IPS DF 4.7 (cell line): ENCODE data around the gene TRIM39.

Source experiments
- DNase-seq: peaks from one replicate; pipeline ENCODE4 v3.0.0-alpha.2; 2013; ENCODE audit warnings: low spot score; ENCODE audit errors: extremely low read depth

TRIM39 gene

GRCh38 chr6:30327232-30327746, 562 bp downstream of the TRIM39 start:
- no peak for DNase-seq

GRCh38 chr6:30328397-30328796, 1.7 kb downstream of the TRIM39 start:
- DNase-seq = no peak

DNA sequence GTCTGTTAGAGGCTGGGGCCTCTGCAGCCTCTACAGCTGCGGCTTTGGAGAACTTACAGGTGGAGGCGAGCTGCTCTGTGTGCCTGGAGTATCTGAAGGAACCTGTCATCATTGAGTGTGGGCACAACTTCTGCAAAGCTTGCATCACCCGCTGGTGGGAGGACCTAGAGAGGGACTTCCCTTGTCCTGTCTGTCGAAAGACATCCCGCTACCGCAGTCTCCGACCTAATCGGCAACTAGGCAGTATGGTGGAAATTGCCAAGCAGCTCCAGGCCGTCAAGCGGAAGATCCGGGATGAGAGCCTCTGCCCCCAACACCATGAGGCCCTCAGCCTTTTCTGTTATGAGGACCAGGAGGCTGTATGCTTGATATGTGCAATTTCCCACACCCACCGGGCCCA, 2.6 kb downstream of the TRIM39 start:
- no peak for DNase-seq

GRCh38 chr6:30331981-30332380, 5.3 kb downstream of the TRIM39 start:
- no peak for DNase-seq

GRCh38 chr6:30334075-30334783, 7.5 kb downstream of the TRIM39 start:
- DNase-seq = no peak

DNA sequence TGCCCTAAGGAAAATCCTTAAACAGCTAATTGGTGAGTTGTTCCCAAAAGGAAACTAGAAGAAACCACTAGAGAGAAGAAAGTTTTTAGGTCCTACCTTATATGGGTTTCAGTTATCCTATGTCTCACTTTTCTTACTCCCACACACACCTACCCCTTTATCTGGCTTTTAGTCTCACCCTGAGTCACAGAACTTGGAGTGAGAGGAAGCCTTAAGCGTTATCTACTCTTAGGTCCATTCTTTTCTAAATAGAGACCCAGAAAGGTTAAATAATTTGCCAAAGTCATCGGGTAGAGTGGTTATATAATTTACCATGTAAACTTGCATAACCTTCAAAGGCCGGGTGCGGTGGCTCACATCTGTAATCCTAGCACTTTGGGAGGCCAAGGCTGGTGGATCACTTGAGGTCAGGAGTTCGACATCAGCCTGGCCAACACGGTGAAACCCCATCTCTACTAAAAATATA, 13.9 kb downstream of the TRIM39 start:
- DNase-seq = no peak

- no peak for DNase-seq
Observed at GRCh38 chr6:30341218-30341617, 14.5 kb downstream of the TRIM39 start.

DNA sequence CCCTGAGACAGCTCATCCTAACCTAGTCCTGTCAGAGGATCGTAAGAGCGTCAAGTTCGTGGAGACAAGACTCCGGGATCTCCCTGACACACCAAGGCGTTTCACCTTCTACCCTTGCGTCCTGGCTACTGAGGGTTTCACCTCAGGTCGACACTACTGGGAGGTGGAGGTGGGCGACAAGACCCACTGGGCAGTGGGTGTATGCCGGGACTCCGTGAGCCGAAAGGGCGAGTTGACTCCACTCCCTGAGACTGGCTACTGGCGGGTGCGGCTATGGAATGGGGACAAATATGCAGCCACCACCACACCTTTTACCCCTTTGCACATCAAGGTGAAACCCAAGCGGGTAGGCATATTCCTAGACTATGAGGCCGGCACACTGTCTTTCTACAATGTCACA, 15.0 kb downstream of the TRIM39 start:
- DNase-seq = no peak

- DNase-seq = no peak
Observed at GRCh38 chr6:30344191-30344867, 17.6 kb downstream of the TRIM39 start.

GRCh38 chr6:30344868-30345671, 18.3 kb downstream of the TRIM39 start, which contains the start of gene RPP21:
Gene RPP21, plus strand, starts transcription at chr6:30345156. Its CDS starts 16 bp downstream, at chr6:30345172.
- DNase-seq = no peak

GRCh38 chr6:30345852-30346251, 19.1 kb downstream of the TRIM39 start:
- no peak for DNase-seq

DNA sequence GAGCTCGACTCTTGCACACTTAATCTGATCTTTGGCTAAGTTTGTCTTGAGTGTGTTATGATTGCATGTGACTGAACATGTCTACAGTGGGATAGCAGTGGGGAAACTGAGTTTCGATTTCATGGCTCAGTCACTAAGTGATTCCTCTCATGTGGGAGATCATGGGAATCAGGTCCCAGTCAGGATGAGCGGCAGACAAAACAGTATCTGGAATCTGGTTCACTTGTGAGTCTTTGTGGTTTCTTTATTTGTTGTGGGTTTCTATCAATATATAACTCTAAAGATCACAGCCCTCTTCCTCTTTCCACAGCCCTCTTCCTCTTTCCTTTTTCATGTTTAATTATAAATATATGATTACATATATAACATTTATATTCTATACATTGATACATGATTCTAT, 22.2 kb downstream of the TRIM39 start:
- no peak for DNase-seq

DNA sequence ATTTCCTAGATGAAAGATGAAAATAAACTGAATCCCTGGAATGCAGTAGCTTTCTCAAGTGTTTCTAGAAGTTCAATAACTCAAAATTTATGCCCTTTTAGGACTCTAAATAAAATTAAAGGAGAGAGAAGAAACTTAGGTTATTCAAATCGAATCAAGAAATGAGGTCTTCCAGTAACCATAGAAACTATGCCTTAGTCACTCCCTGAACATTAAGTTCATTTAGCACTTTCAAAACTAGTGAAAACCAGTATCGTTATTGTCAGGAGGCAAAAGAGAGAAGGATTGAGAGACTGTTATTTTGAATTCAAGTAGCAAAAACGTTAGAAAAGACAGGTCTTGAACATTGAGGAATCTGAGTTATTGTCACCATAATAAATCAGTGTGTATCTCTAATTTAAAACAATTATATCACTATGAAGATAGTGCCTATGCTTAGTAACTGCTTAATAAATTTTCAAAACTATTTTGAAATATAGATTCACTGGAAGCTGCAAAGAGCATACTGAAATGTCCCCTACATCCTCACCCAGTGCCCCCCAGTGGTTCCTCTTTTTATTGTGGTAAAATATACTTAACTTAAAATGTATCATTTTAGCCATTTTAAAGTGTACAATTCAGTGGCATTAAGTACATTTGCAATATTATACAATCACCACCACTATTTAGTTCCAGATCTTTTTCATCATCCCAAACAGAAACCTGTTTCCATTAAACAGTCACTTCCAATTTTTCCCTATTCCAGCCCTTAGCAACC, 22.9 kb downstream of the TRIM39 start:
- no peak for DNase-seq

DNA sequence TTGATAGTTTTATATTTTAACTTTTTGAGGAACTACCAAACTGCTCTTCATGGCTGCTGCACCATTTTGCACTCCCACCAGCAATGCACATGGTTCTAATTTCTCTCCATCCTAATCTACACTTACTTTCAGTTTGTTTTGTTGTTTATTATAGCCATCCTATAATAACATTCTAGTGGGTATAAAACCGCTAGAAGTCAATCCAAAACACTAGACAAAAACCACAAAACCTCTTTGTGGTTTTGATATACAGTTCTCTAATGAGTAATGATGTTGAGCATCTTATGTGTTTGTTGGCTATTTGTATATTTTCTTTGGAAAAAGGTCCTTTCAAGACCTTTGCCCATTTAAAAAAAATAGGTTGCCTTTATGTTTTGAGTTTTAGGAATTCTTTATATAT, 23.8 kb downstream of the TRIM39 start:
- DNase-seq = no peak

DNA sequence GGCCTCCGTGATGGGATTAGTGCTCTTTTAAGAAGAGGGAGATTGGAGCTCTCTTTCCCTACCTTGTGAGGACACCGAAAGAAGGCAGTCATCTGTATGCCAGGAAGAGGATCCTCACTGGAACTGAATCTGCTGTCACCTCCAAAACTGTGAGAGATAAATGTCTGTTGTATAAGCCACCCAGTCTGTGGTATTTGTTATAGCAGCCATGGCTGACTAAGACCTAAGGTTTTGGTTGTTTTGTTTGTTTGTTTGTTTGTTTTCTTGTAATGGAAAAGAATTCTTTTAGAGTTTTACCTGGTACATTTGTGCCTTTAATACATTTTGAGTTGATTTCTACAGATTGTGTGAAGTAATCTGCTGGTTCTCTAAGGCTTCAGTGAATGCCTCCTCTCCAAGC, 25.8 kb downstream of the TRIM39 start:
- no peak for DNase-seq

DNA sequence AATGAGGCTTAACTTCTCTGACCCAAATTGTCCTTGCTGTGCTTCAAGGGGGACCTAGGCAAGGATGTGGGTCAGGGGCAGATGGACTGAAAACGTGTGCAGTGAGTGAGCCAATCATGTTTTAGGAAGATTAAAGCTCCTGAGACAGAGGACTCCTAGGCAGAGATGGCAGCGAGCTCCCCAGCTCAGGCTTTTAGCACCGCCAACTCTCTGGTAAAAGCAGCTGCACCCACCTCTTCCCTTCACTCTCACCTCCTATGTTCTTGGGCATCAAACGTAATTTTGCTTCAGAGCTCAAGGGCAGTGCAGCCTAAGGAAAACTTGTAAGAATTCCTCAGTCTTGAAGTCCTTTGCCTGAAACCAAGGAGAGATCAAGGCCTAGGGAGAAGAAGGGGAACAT, 28.6 kb downstream of the TRIM39 start:
- DNase-seq = no peak

- no peak for DNase-seq
Observed at GRCh38 chr6:30356536-30356935, 29.8 kb downstream of the TRIM39 start.

GRCh38 chr6:30357678-30358540, 31.2 kb downstream of the TRIM39 start:
- DNase-seq = no peak

- no peak for DNase-seq
Observed at GRCh38 chr6:30359276-30359675, 32.5 kb downstream of the TRIM39 start.

GRCh38 chr6:30360139-30360538, 33.4 kb downstream of the TRIM39 start:
- no peak for DNase-seq
